Right lobe of liver (tissue), 4 donors: ENCODE data around the gene EXOC4.

Experiments used
- CTCF ChIP-seq, 4 donors: fragments of 200-600 bp in 3 of 4; fragments of 450-650 bp in 1 of 4; IDR thresholded peaks; one replicate each; pipeline versions ENCODE4 v1.5.1 to v1.8.0; 2016 to 2022; ENCODE audit warnings: antibody characterized with exemption in 4 of 4, mild to moderate bottlenecking in 2 of 4
- POLR2A ChIP-seq: fragments of 450-650 bp; IDR thresholded peaks from one replicate; pipeline ENCODE4 v1.6.1; 2017; ENCODE audit warnings: antibody characterized with exemption, mild to moderate bottlenecking
- donor health status: DM: no; HTN: no; CAD: no.
- donor health status: DM: no; HTN: no; CAD: no.
- donor health status: DM: no; HTN: yes; CAD: no.

DNA sequence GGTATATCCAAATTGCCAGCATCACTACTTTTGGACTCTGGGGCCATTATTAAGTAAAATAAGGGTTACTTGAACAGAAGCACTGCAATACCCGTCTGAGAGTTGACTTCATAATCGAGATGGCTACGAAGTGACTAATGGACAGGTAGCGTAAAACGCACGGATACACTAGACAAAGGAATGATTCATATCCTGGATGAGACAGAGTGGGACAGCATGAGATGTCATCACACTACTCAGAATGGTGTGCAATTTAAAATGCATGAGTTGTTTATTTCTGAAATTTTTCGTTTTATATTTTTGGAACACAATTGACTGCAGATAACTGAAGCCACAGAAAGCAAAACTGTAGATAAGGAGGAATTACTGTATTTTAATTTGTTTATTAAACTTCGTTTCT is 452.7 kb downstream of the EXOC4 start:
- no peak for TF ChIP-seq POLR2A
- TF ChIP-seq CTCF (IDR thresholded peaks at IDR 0.05) = no peak
